ENCODE measurements around the gene PRDM16. TPM values are rescaled to one million over a fixed set of nuclear protein-coding genes. Genes with fewer than 3 reads are reported as not detected.

Gene PRDM16
- total and polyA plus RNA-seq, 7 donors: 0.04 to 1.2 (median 0.31) TPM

GRCh38 chr1:3337798-3338724 is 269.1 kb downstream of the PRDM16 start:
- 78 to 82% (median 79%) methylated on average over 18 of the region's 18 CpGs for WGBS, 3 donors
- DNase-seq (no peak), ATAC-seq (no peak)
- H3K9me3 ChIP-seq: peaks cover 5% of the 10 kb centered on the region
- no peaks in the 10 kb centered on the region for H3K4me1 ChIP-seq
- intact Hi-C loops (cut with DNase I): no loop called here
- no peaks in the 10 kb centered on the region for H3K36me3 ChIP-seq (ENCODE audit: insufficient read depth in 1 of 2, low read depth in 1 of 2)
- no peak for TF ChIP-seq CTCF (IDR thresholded peaks at IDR 0.05)
- H3K27me3 ChIP-seq (ENCODE audit: insufficient read depth in 3 of 3, low read length in 2 of 3): no peaks in the 10 kb centered on the region
- no peak overlapping the region for H3K4me3 ChIP-seq
- H3K27ac ChIP-seq: no peak overlapping the region

- intact Hi-C loops (cut with DNase I): no loop called here
- H3K27me3 ChIP-seq (ENCODE audit: insufficient read depth in 3 of 3, low read length in 2 of 3): no peaks in the 10 kb centered on the region
- no peaks in the 10 kb centered on the region for H3K4me1 ChIP-seq
- H3K27ac ChIP-seq: no peak overlapping the region
- ATAC-seq (no peak), DNase-seq (no peak)
- H3K4me3 ChIP-seq: no peak overlapping the region
- H3K9me3 ChIP-seq: peaks cover 11% of the 10 kb centered on the region
- TF ChIP-seq CTCF (IDR thresholded peaks at IDR 0.05): no peak
- no peaks in the 10 kb centered on the region for H3K36me3 ChIP-seq (ENCODE audit: insufficient read depth in 1 of 2, low read depth in 1 of 2)
- 38 to 55% (median 41%) methylated on average over 4 of the region's 4 CpGs for WGBS, 3 donors
These were observed 269.7 kb downstream of the PRDM16 start for GRCh38 chr1:3338725-3339070.

- no peak for DNase-seq
- no peak for ATAC-seq
- no peak overlapping the region for H3K27ac ChIP-seq
- H3K27me3 ChIP-seq (ENCODE audit: insufficient read depth in 3 of 3, low read length in 2 of 3): no peaks in the 10 kb centered on the region
- H3K4me1 ChIP-seq: no peaks in the 10 kb centered on the region
- intact Hi-C loops (cut with DNase I): no loop called here
- H3K9me3 ChIP-seq: peaks cover 20% of the 10 kb centered on the region
- H3K36me3 ChIP-seq (ENCODE audit: insufficient read depth in 1 of 2, low read depth in 1 of 2): no peaks in the 10 kb centered on the region
- TF ChIP-seq CTCF (IDR thresholded peaks at IDR 0.05): no peak
- H3K4me3 ChIP-seq: no peak overlapping the region
- 87 to 91% (median 89%) methylated on average over 12 of the region's 12 CpGs for WGBS, 3 donors
These were observed 270.9 kb downstream of the PRDM16 start for GRCh38 chr1:3339856-3340255.

GRCh38 chr1:3340548-3341235 is 271.7 kb downstream of the PRDM16 start:
- Histone ChIP-seq H3K27ac (no peak overlapping the region), H3K36me3 (ENCODE audit: insufficient read depth in 1 of 2, low read depth in 1 of 2) (no peaks in the 10 kb centered on the region), H3K9me3 (peaks cover 20% of the 10 kb centered on the region), H3K27me3 (ENCODE audit: insufficient read depth in 3 of 3, low read length in 2 of 3) (peaks cover 0 to 4% (median 0%) of the 10 kb centered on the region in 3 donors), H3K4me3 (no peak overlapping the region), H3K4me1 (no peaks in the 10 kb centered on the region)
- no peak for TF ChIP-seq CTCF (IDR thresholded peaks at IDR 0.05)
- intact Hi-C loops (cut with DNase I): no loop called here
- ATAC-seq (no peak), DNase-seq (no peak)
- WGBS, 3 donors: 75 to 80% (median 76%) methylated on average over 17 of the region's 17 CpGs
